Activated CD4-positive, alpha-beta T cell treated with anti-CD3 and anti-CD28 coated beads, Interleukin-2, amount 50 U/mL, for 4 hours (primary cell): ENCODE data around the gene TIAM1.

ENCODE experiments used
- DNase-seq, 2 experiments: peaks; one replicate each; pipeline ENCODE4 v3.0.0-alpha.2; 2020

The TIAM1 gene

GRCh38 chr21:31354604-31355443, 10.8 kb upstream of the TIAM1 start:
- DNase-seq = peak; percentile 76 to 80

- no peak for DNase-seq
These were observed 10.1 kb upstream of the TIAM1 start for GRCh38 chr21:31354122-31354521.

- DNase-seq = no peak
These were observed 8.8 kb upstream of the TIAM1 start for GRCh38 chr21:31352836-31353235.

GRCh38 chr21:31351960-31352359, 7.9 kb upstream of the TIAM1 start:
- no peak for DNase-seq

- no peak for DNase-seq
These were observed 7.4 kb upstream of the TIAM1 start for GRCh38 chr21:31351438-31351837.

- DNase-seq = no peak
These were observed 5.1 kb upstream of the TIAM1 start for GRCh38 chr21:31349208-31349607.

GRCh38 chr21:31348188-31348587, 4.1 kb upstream of the TIAM1 start:
- no peak for DNase-seq

- no peak for DNase-seq
These were observed 3.5 kb upstream of the TIAM1 start for GRCh38 chr21:31347435-31348032.

GRCh38 chr21:31346256-31346821, 2.3 kb upstream of the TIAM1 start:
- no peak for DNase-seq

- no peak for DNase-seq
These were observed 1.1 kb upstream of the TIAM1 start for GRCh38 chr21:31345136-31345535.

- DNase-seq = no peak
These were observed 991 bp downstream of the TIAM1 start for GRCh38 chr21:31343030-31343510.

GRCh38 chr21:31342348-31342747, 1.7 kb downstream of the TIAM1 start:
- DNase-seq = no peak

GRCh38 chr21:31340942-31341487, 3.0 kb downstream of the TIAM1 start:
- DNase-seq = no peak

- DNase-seq = no peak
These were observed 3.5 kb downstream of the TIAM1 start for GRCh38 chr21:31340514-31340913.

- DNase-seq = no peak
These were observed 4.3 kb downstream of the TIAM1 start for GRCh38 chr21:31339721-31340120.

GRCh38 chr21:31338908-31339368, 5.1 kb downstream of the TIAM1 start:
- DNase-seq = no peak

- DNase-seq = no peak
These were observed 5.8 kb downstream of the TIAM1 start for GRCh38 chr21:31337996-31338907.

GRCh38 chr21:31337086-31337485, 7.0 kb downstream of the TIAM1 start:
- DNase-seq = no peak

- no peak for DNase-seq
These were observed 7.4 kb downstream of the TIAM1 start for GRCh38 chr21:31336739-31337040.

GRCh38 chr21:31335957-31336738, 7.9 kb downstream of the TIAM1 start:
- no peak for DNase-seq

- DNase-seq = no peak
These were observed 9.4 kb downstream of the TIAM1 start for GRCh38 chr21:31334648-31335121.

- no peak for DNase-seq
These were observed 11.5 kb downstream of the TIAM1 start for GRCh38 chr21:31332525-31332924.
